GM21360 (cell line): ENCODE data around the gene SPOCK1.
"Not testable (repeated sequence)": the region's sequence is repeated elsewhere in the genome, so short reads cannot be mapped to it uniquely, and the experiment has no call there.

ENCODE experiments used
- ATAC-seq: cut with Tn5 transposase; IDR thresholded peaks from one replicate; pipeline ENCODE4 v1.9.1; 2021; ENCODE audit warnings: mild to moderate bottlenecking, moderate library complexity; ENCODE audit not compliant: unreplicated experiment

The SPOCK1 gene

GRCh38 chr5:136998854-136999357 lies 500.2 kb downstream of the SPOCK1 start:
- ATAC-seq = no peak

GRCh38 chr5:136994154-136994553 lies 505.0 kb downstream of the SPOCK1 start:
- no peak for ATAC-seq

GRCh38 chr5:136992796-136993489 lies 506.2 kb downstream of the SPOCK1 start:
- no peak for ATAC-seq

GRCh38 chr5:136985785-136986475 lies 513.2 kb downstream of the SPOCK1 start:
- ATAC-seq = no peak

- no peak for ATAC-seq
Observed at GRCh38 chr5:136984772-136985446, 514.2 kb downstream of the SPOCK1 start.

GRCh38 chr5:136981936-136982335 lies 517.2 kb downstream of the SPOCK1 start:
- no peak for ATAC-seq

GRCh38 chr5:136979131-136979530 lies 520.0 kb downstream of the SPOCK1 start:
- no peak for ATAC-seq

GRCh38 chr5:136963504-136963903 lies 535.6 kb downstream of the SPOCK1 start:
- ATAC-seq = no peak

- ATAC-seq = no peak
Observed at GRCh38 chr5:136957428-136957827, 541.7 kb downstream of the SPOCK1 start.

- not testable (repeated sequence) for ATAC-seq
Observed at GRCh38 chr5:136954142-136954541, 545.0 kb downstream of the SPOCK1 start.

- not testable (repeated sequence) for ATAC-seq
Observed at GRCh38 chr5:136953346-136954069, 545.6 kb downstream of the SPOCK1 start.

GRCh38 chr5:136927571-136927970 lies 571.6 kb downstream of the SPOCK1 start:
- ATAC-seq = no peak

GRCh38 chr5:136926073-136926472 lies 573.1 kb downstream of the SPOCK1 start:
- no peak for ATAC-seq
